ENCODE measurements around the gene FARS2. TPM values are rescaled to one million over a fixed set of nuclear protein-coding genes. Genes with fewer than 3 reads are reported as not detected.

Gene FARS2
- total and polyA plus RNA-seq, 2 donors (not counting 1 experiment from before 2014, with no cell fraction given), result 33.0 to 35.5 TPM

GRCh38 chr6:5243069-5243468 lies 18.2 kb upstream of the FARS2 start:
- Histone ChIP-seq H4K20me1 (ENCODE audit: control insufficient read depth, insufficient read depth, low read length, poor library complexity, severe bottlenecking) (no peaks in the 10 kb centered on the region), H3K27me3 (replicated peaks in 1 of 4; ENCODE audit: control extremely low read depth in 1 of 4, control insufficient read depth in 3 of 4, insufficient read depth in 4 of 4, low read length in 3 of 4) (no peaks in the 10 kb centered on the region), H3K4me3 (ENCODE audit: control extremely low read depth in 1 of 5, extremely low read depth in 1 of 5, insufficient read depth in 1 of 5, low read depth in 2 of 5, low read length in 4 of 5) (no peak overlapping the region), H3K9me3 (ENCODE audit: control extremely low read depth in 1 of 3, control insufficient read depth in 2 of 3, insufficient read depth in 1 of 3, low read length in 2 of 3) (no peaks in the 10 kb centered on the region), H3K4me2 (replicated peaks; ENCODE audit: low read depth, low read length, poor library complexity, severe bottlenecking) (no peak overlapping the region), H2AFZ (ENCODE audit: insufficient read depth, low read depth, low read length, poor library complexity, severe bottlenecking) (no peak overlapping the region), H3K36me3 (replicated peaks in 1 of 2; ENCODE audit: control extremely low read depth in 1 of 2, control insufficient read depth in 1 of 2, extremely low read depth in 1 of 2, insufficient read depth in 2 of 2, low read length in 1 of 2) (peaks cover 0 to 4% of the 10 kb centered on the region in 2 experiments), H3K9ac (ENCODE audit: low read length) (no peak overlapping the region), H3K4me1 (ENCODE audit: control insufficient read depth in 2 of 2, insufficient read depth in 2 of 2, low read length in 2 of 2) (no peaks in the 10 kb centered on the region), H3K79me2 (ENCODE audit: control insufficient read depth, insufficient read depth, low read length) (peaks cover 18% of the 10 kb centered on the region), H3K27ac (ENCODE audit: low read length in 2 of 2) (no peak overlapping the region)
- ChIA-PET POLR2A (no interaction called here), CTCF (no interaction called here)
- 94% methylated on average over 5 of the region's 12 CpGs for WGBS (ENCODE audit: insufficient coverage)
- Mint-ChIP-seq H3K4me1 (no peaks in the 10 kb centered on the region), H3K9me3 (ENCODE audit: insufficient read depth) (no peaks in the 10 kb centered on the region), H3K4me3 (no peak overlapping the region), H3K27me3 (no peaks in the 10 kb centered on the region), H3K27ac (no peak overlapping the region)
- TF ChIP-seq CTCF (IDR thresholded peaks at IDR 0.05), result no peak
- TF ChIP-seq EZH2 (IDR thresholded peaks at IDR 0.05; ENCODE audit: borderline replicate concordance, insufficient read depth, low read depth, low read length, poor library complexity, severe bottlenecking), result no peak
- DNase-seq, result no peak
- no peak for ATAC-seq (ENCODE audit: low read depth)
- intact Hi-C loops (cut with micrococcal nuclease), result no loop called here

- Histone ChIP-seq H2AFZ (ENCODE audit: insufficient read depth, low read depth, low read length, poor library complexity, severe bottlenecking) (no peak overlapping the region), H3K79me2 (ENCODE audit: control insufficient read depth, insufficient read depth, low read length) (peaks cover 23% of the 10 kb centered on the region), H3K36me3 (replicated peaks in 1 of 2; ENCODE audit: control extremely low read depth in 1 of 2, control insufficient read depth in 1 of 2, extremely low read depth in 1 of 2, insufficient read depth in 2 of 2, low read length in 1 of 2) (peaks cover 0 to 4% of the 10 kb centered on the region in 2 experiments), H3K27ac (ENCODE audit: low read length in 2 of 2) (no peak overlapping the region), H3K4me2 (replicated peaks; ENCODE audit: low read depth, low read length, poor library complexity, severe bottlenecking) (no peak overlapping the region), H4K20me1 (ENCODE audit: control insufficient read depth, insufficient read depth, low read length, poor library complexity, severe bottlenecking) (no peaks in the 10 kb centered on the region), H3K27me3 (replicated peaks in 1 of 4; ENCODE audit: control extremely low read depth in 1 of 4, control insufficient read depth in 3 of 4, insufficient read depth in 4 of 4, low read length in 3 of 4) (no peaks in the 10 kb centered on the region), H3K4me1 (ENCODE audit: control insufficient read depth in 2 of 2, insufficient read depth in 2 of 2, low read length in 2 of 2) (no peaks in the 10 kb centered on the region), H3K4me3 (ENCODE audit: control extremely low read depth in 1 of 5, extremely low read depth in 1 of 5, insufficient read depth in 1 of 5, low read depth in 2 of 5, low read length in 4 of 5) (no peak overlapping the region), H3K9me3 (ENCODE audit: control extremely low read depth in 1 of 3, control insufficient read depth in 2 of 3, insufficient read depth in 1 of 3, low read length in 2 of 3) (no peaks in the 10 kb centered on the region), H3K9ac (ENCODE audit: low read length) (no peak overlapping the region)
- POLR2A ChIA-PET, result no interaction called here
- Mint-ChIP-seq H3K4me1 (no peaks in the 10 kb centered on the region), H3K9me3 (ENCODE audit: insufficient read depth) (no peaks in the 10 kb centered on the region), H3K27me3 (no peaks in the 10 kb centered on the region), H3K27ac (no peak overlapping the region), H3K4me3 (no peak overlapping the region)
- ATAC-seq (ENCODE audit: low read depth) (no peak), DNase-seq (no peak)
- intact Hi-C loops (cut with micrococcal nuclease), result no loop called here
- 97% methylated on average over 11 of the region's 13 CpGs for WGBS (ENCODE audit: insufficient coverage)
- CTCF ChIA-PET, result interaction anchor here (0.8 to 1.9 kb wide), 2 partner anchors 18 to 56 kb away, joined by 3 to 8 read pairs; no protein-coding TSS in a partner anchor
- TF ChIP-seq EZH2 (IDR thresholded peaks at IDR 0.05; ENCODE audit: borderline replicate concordance, insufficient read depth, low read depth, low read length, poor library complexity, severe bottlenecking) (no peak), CTCF (IDR thresholded peaks at IDR 0.05) (no peak)
Observed at GRCh38 chr6:5246141-5247097, 14.9 kb upstream of the FARS2 start.
